GM06990 (cell line): Measurements from ENCODE around the gene GREB1.

ENCODE experiments used
- DNase-seq: peaks from one replicate; pipeline ENCODE4 v3.0.0-alpha.2; 2011; ENCODE audit not compliant: insufficient read length; ENCODE audit errors: extremely low read depth
- H3K27me3 ChIP-seq: replicated peaks from 2 replicates; pipeline ENCODE4 v1.6.0; 2011; ENCODE audit warnings: low read length; ENCODE audit not compliant: control insufficient read depth, insufficient read depth
- H3K36me3 ChIP-seq: 2 replicates; pipeline ENCODE4 v1.5.1; 2011; ENCODE audit warnings: low read length; ENCODE audit not compliant: control insufficient read depth, insufficient read depth
- H3K4me3 ChIP-seq: replicated peaks from 2 replicates; pipeline ENCODE4 v1.5.1; 2011; ENCODE audit warnings: low read depth, mild to moderate bottlenecking, control low read depth, low read length
- CTCF ChIP-seq: IDR thresholded peaks from 2 replicates; pipeline ENCODE4 v1.5.1; 2011; ENCODE audit warnings: low read length, control low read depth, mild to moderate bottlenecking, inconsistent platforms; ENCODE audit not compliant: insufficient read depth, poor library complexity, severe bottlenecking

The GREB1 gene

GRCh38 chr2:11633923-11634478 lies 100.2 kb downstream of the GREB1 start:
- no peaks in the 10 kb centered on the region for H3K36me3 ChIP-seq
- TF ChIP-seq CTCF = no peak
- H3K4me3 ChIP-seq = no peak overlapping the region
- no peak for DNase-seq
- H3K27me3 ChIP-seq = no peaks in the 10 kb centered on the region; the same call in 1 of the 2 replicates

- Histone ChIP-seq H3K27me3 (no peaks in the 10 kb centered on the region; the same call in 1 of the 2 replicates), H3K36me3 (no peaks in the 10 kb centered on the region), H3K4me3 (no peak overlapping the region)
- no peak for DNase-seq
- TF ChIP-seq CTCF = no peak
Measured at GRCh38 chr2:11634584-11634983, 100.7 kb downstream of the GREB1 start.

- Histone ChIP-seq H3K4me3 (no peak overlapping the region), H3K27me3 (no peaks in the 10 kb centered on the region; the same call in 1 of the 2 replicates), H3K36me3 (no peaks in the 10 kb centered on the region)
- no peak for DNase-seq
- no peak for TF ChIP-seq CTCF
Measured at GRCh38 chr2:11635141-11635540, 101.3 kb downstream of the GREB1 start.

- no peak for TF ChIP-seq CTCF
- Histone ChIP-seq H3K36me3 (no peaks in the 10 kb centered on the region), H3K4me3 (no peak overlapping the region), H3K27me3 (no peaks in the 10 kb centered on the region; the same call in 1 of the 2 replicates)
- no peak for DNase-seq
Measured at GRCh38 chr2:11636593-11637295, 102.9 kb downstream of the GREB1 start.

GRCh38 chr2:11637546-11637945 lies 103.7 kb downstream of the GREB1 start:
- DNase-seq = no peak
- TF ChIP-seq CTCF = no peak
- no peaks in the 10 kb centered on the region; the same call in 1 of the 2 replicates for H3K27me3 ChIP-seq
- no peaks in the 10 kb centered on the region for H3K36me3 ChIP-seq
- H3K4me3 ChIP-seq = no peak overlapping the region
